Occipital lobe (tissue), 2 donors: ENCODE results near the gene KCTD16. TPM values are rescaled to one million over a fixed set of nuclear protein-coding genes. Genes with fewer than 3 reads are reported as not detected.

Source experiments
- DNase-seq: peaks from one replicate; lab custom pipeline; 2025; lab: John Stamatoyannopoulos, UW
- total RNA-seq: library from RNA; depleted of rRNA; stranded (reverse); fragments of >200 nt; gene quantifications from one replicate; pipeline ENCODE4 v1.2.3, GENCODE V29; 2014

Gene KCTD16
- total RNA-seq, 1 donor from 2014 or later = 23.6 TPM

GRCh38 chr5:144162686-144163085 lies 8.0 kb upstream of the KCTD16 start:
- no peak for DNase-seq

- DNase-seq = no peak
Observed at GRCh38 chr5:144166696-144167095, 4.0 kb upstream of the KCTD16 start.

- DNase-seq = no peak
Observed at GRCh38 chr5:144167998-144168397, 2.7 kb upstream of the KCTD16 start.

GRCh38 chr5:144169904-144170275 lies 783 bp upstream of the KCTD16 start:
- DNase-seq = no peak

- no peak for DNase-seq
Observed at GRCh38 chr5:144173766-144174165, 3.1 kb downstream of the KCTD16 start.

- no peak for DNase-seq
Observed at GRCh38 chr5:144177548-144177947, 6.9 kb downstream of the KCTD16 start.

- DNase-seq = no peak
Observed at GRCh38 chr5:144179226-144179625, 8.6 kb downstream of the KCTD16 start.

- no peak for DNase-seq
Observed at GRCh38 chr5:144183254-144183889, 12.7 kb downstream of the KCTD16 start.

GRCh38 chr5:144187699-144188294 lies 17.1 kb downstream of the KCTD16 start:
- DNase-seq = no peak

- DNase-seq = no peak
Observed at GRCh38 chr5:144189800-144190429, 19.2 kb downstream of the KCTD16 start.

GRCh38 chr5:144191531-144191930 lies 20.9 kb downstream of the KCTD16 start:
- DNase-seq = no peak

GRCh38 chr5:144191998-144192397 lies 21.3 kb downstream of the KCTD16 start:
- no peak for DNase-seq

GRCh38 chr5:144192661-144193060 lies 22.0 kb downstream of the KCTD16 start:
- no peak for DNase-seq

GRCh38 chr5:144194144-144194543 lies 23.5 kb downstream of the KCTD16 start:
- no peak for DNase-seq

GRCh38 chr5:144195448-144195847 lies 24.8 kb downstream of the KCTD16 start:
- no peak for DNase-seq

GRCh38 chr5:144196612-144197011 lies 25.9 kb downstream of the KCTD16 start:
- no peak for DNase-seq

GRCh38 chr5:144198386-144198785 lies 27.7 kb downstream of the KCTD16 start:
- no peak for DNase-seq

GRCh38 chr5:144201588-144201987 lies 30.9 kb downstream of the KCTD16 start:
- DNase-seq = no peak

GRCh38 chr5:144202072-144202471 lies 31.4 kb downstream of the KCTD16 start:
- no peak for DNase-seq

- DNase-seq = no peak
Observed at GRCh38 chr5:144202726-144203125, 32.1 kb downstream of the KCTD16 start.

- DNase-seq = no peak
Observed at GRCh38 chr5:144203750-144204596, 33.3 kb downstream of the KCTD16 start.

- DNase-seq = no peak
Observed at GRCh38 chr5:144205141-144205551, 34.5 kb downstream of the KCTD16 start.
